HEK293T (cell line): ENCODE data around the gene ZBTB40.

Source experiments
- BHLHE40 ChIP-seq: fragments of 450-650 bp; IDR thresholded peaks from 2 replicates; pipeline ENCODE4 v1.6.1; 2016; ENCODE audit warnings: mild to moderate bottlenecking, moderate library complexity, borderline replicate concordance
- ELF4 ChIP-seq: fragments of 450-650 bp; IDR thresholded peaks from 2 replicates; pipeline ENCODE4 v1.6.1; 2017; ENCODE audit warnings: antibody characterized with exemption
- FOXM1 ChIP-seq: fragments of 450-650 bp; IDR thresholded peaks from 2 replicates; pipeline ENCODE4 v1.6.1; 2017; ENCODE audit warnings: mild to moderate bottlenecking, borderline replicate concordance
- HDGF ChIP-seq: fragments of 450-650 bp; IDR thresholded peaks from 2 replicates; pipeline ENCODE4 v1.6.1; 2017; ENCODE audit warnings: antibody characterized with exemption, borderline replicate concordance
- L3MBTL2 ChIP-seq: fragments of 450-650 bp; conservative IDR thresholded peaks from 2 replicates; pipeline ENCODE4 v1.6.1; 2016; ENCODE audit warnings: mild to moderate bottlenecking
- LEF1 ChIP-seq: fragments of 450-650 bp; IDR thresholded peaks from 2 replicates; pipeline ENCODE4 v1.6.1; 2017; ENCODE audit warnings: mild to moderate bottlenecking, borderline replicate concordance
- SP1 ChIP-seq: fragments of 450-650 bp; IDR thresholded peaks from 2 replicates; pipeline ENCODE4 v1.6.1; 2017
- SUZ12 ChIP-seq: fragments of 450-650 bp; IDR thresholded peaks from 2 replicates; pipeline ENCODE4 v1.6.1; 2016; ENCODE audit warnings: mild to moderate bottlenecking

GRCh38 chr1:22470227-22470626 is 18.6 kb downstream of the ZBTB40 start:
- no peak for TF ChIP-seq SUZ12
- no peak for TF ChIP-seq ELF4
- TF ChIP-seq L3MBTL2: no peak
- no peak for TF ChIP-seq LEF1
- TF ChIP-seq BHLHE40: no peak
- no peak for TF ChIP-seq SP1
- no peak for TF ChIP-seq HDGF
- TF ChIP-seq FOXM1: no peak
